H1 (cell line): ENCODE measurements around the gene WNT9B. TPM values are rescaled to one million over a fixed set of nuclear protein-coding genes. Genes with fewer than 3 reads are reported as not detected.

Experiments
- CTCF ChIA-PET: fragments of 300-600 bp; sonication (Branson Sonifier 250); formaldehyde crosslinking; loops from one replicate; lab custom pipeline; 2021; ENCODE audit not compliant: partially characterized antibody; lab: Charles Lee
- POLR2A ChIA-PET: fragments of 300-600 bp; sonication (Branson Sonifier 250); formaldehyde crosslinking; loops from one replicate; lab custom pipeline; 2021; ENCODE audit warnings: inconsistent platforms; ENCODE audit not compliant: partially characterized antibody; lab: Charles Lee
- DNase-seq, 2 experiments: peaks; one replicate each; pipeline versions ENCODE4 v3.0.0 to v3.0.0-alpha.2; 2010 to 2022; ENCODE audit warnings: low spot score in 2 of 2, low read depth in 1 of 2, mixed read lengths in 1 of 2
- FAIRE-seq: peaks from 2 replicates; lab custom pipeline; 2011; peaks lifted over from hg19 to GRCh38; lab: Jason Lieb, UNC
- H2AFZ ChIP-seq: 2 replicates; pipeline ENCODE4 v1.8.1; 2012; ENCODE audit warnings: low read length, inconsistent platforms
- H2AK5ac ChIP-seq: 2 replicates; pipeline ENCODE4 v1.6.1; 2013; ENCODE audit warnings: low read depth, low read length
- H2BK120ac ChIP-seq: replicated peaks from 2 replicates; pipeline ENCODE3; 2013; ENCODE audit warnings: low read depth, low read length, inconsistent platforms
- H2BK12ac ChIP-seq: 2 replicates; pipeline ENCODE4 v1.6.1; 2013; ENCODE audit warnings: low read depth, low read length
- H2BK15ac ChIP-seq: 2 replicates; pipeline ENCODE4 v1.6.1; 2013; ENCODE audit warnings: low read length
- H2BK20ac ChIP-seq: 2 replicates; pipeline ENCODE4 v1.6.1; 2013; ENCODE audit warnings: low read length
- H2BK5ac ChIP-seq: 2 replicates; pipeline ENCODE4 v1.6.1; 2013; ENCODE audit warnings: low read depth, low read length
- H3K14ac ChIP-seq: 2 replicates; pipeline ENCODE4 v1.6.1; 2013; ENCODE audit warnings: inconsistent platforms; ENCODE audit not compliant: insufficient read length
- H3K18ac ChIP-seq: 2 replicates; pipeline ENCODE4 v1.6.1; 2013; ENCODE audit warnings: low read length; ENCODE audit errors: extremely low read depth
- H3K23ac ChIP-seq: 2 replicates; pipeline ENCODE4 v1.6.1; 2013; ENCODE audit warnings: inconsistent platforms; ENCODE audit not compliant: insufficient read length
- H3K23me2 ChIP-seq: 2 replicates; pipeline ENCODE4 v1.6.1; 2013; ENCODE audit warnings: low read depth, low read length
- H3K27ac ChIP-seq: 2 replicates; pipeline ENCODE4 v1.6.1; 2011; ENCODE audit warnings: low read depth, low read length, inconsistent platforms
- H3K27me3 ChIP-seq, 4 experiments: replicated peaks in 1 of 4; 1 replicate in 1 of 4; 2 replicates in 3 of 4; pipeline versions ENCODE4 v1.6.1 to v1.8.1; 2011 to 2013; ENCODE audit warnings: low read length in 3 of 4, mild to moderate bottlenecking in 3 of 4, inconsistent platforms in 2 of 4, mixed read lengths in 2 of 4, moderate library complexity in 1 of 4; ENCODE audit not compliant: control insufficient read depth in 3 of 4, insufficient read depth in 3 of 4; ENCODE audit errors: extremely low read depth in 1 of 4
- H3K36me3 ChIP-seq, 4 experiments: 2 replicates each; pipeline versions ENCODE4 v1.6.1 to v1.8.1; 2011 to 2013; ENCODE audit warnings: mild to moderate bottlenecking in 4 of 4, low read length in 3 of 4, moderate library complexity in 2 of 4, control low read depth in 1 of 4, inconsistent platforms in 1 of 4; ENCODE audit not compliant: insufficient read depth in 4 of 4, control insufficient read depth in 2 of 4
- H3K4ac ChIP-seq: replicated peaks from 2 replicates; pipeline ENCODE3; 2013; ENCODE audit warnings: low read length, low read depth, mixed read lengths, inconsistent platforms; ENCODE audit not compliant: insufficient read length
- H3K4me1 ChIP-seq, 4 experiments: replicated peaks in 1 of 4; 1 replicate in 1 of 4; 2 replicates in 3 of 4; pipeline versions ENCODE4 v1.6.1 to v1.8.1; 2011 to 2013; ENCODE audit warnings: low read length in 3 of 4, inconsistent platforms in 2 of 4, mixed read lengths in 1 of 4; ENCODE audit not compliant: insufficient read depth in 4 of 4, control insufficient read depth in 3 of 4
- H3K4me2 ChIP-seq, 2 experiments: 2 replicates each; pipeline versions ENCODE4 v1.6.1 to v1.8.1; 2011 to 2013; ENCODE audit warnings: low read depth in 2 of 2, low read length in 2 of 2, control low read depth in 1 of 2, inconsistent platforms in 1 of 2, mild to moderate bottlenecking in 1 of 2; ENCODE audit not compliant: insufficient read depth in 1 of 2
- H3K4me3 ChIP-seq, 4 experiments: fragments of 200-600, 300-600 bp in 1 of 4; sonication (generic), shearing (Covaris generic), sonication (Bioruptor Twin) in 1 of 4; 2 replicates each; pipeline versions ENCODE4 v1.5.1 to v1.8.1; 2011 to 2016; ENCODE audit warnings: low read length in 4 of 4, low read depth in 3 of 4, control low read depth in 2 of 4, inconsistent platforms in 2 of 4, mild to moderate bottlenecking in 2 of 4, mixed read lengths in 1 of 4, moderate library complexity in 1 of 4; ENCODE audit not compliant: insufficient read depth in 2 of 4; ENCODE audit errors: extremely low read depth in 1 of 4
- H3K56ac ChIP-seq: replicated peaks from 2 replicates; pipeline ENCODE3; 2013; ENCODE audit warnings: low read depth, mild to moderate bottlenecking, mixed read lengths, low read length, inconsistent platforms; ENCODE audit not compliant: insufficient read length
- H3K79me1 ChIP-seq: 2 replicates; pipeline ENCODE4 v1.6.1; 2013; ENCODE audit warnings: low read depth, low read length, control low read depth
- H3K79me2 ChIP-seq, 2 experiments: 2 replicates each; pipeline versions ENCODE4 v1.6.1 to v1.8.1; 2012 to 2013; ENCODE audit warnings: low read length in 2 of 2, mild to moderate bottlenecking in 2 of 2, inconsistent platforms in 1 of 2; ENCODE audit not compliant: insufficient read depth in 2 of 2, control insufficient read depth in 1 of 2
- H3K9ac ChIP-seq, 4 experiments: replicated peaks in 1 of 4; 1 replicate in 1 of 4; 2 replicates in 3 of 4; pipeline versions ENCODE4 v1.6.1 to v1.8.1; 2011 to 2013; ENCODE audit warnings: low read depth in 3 of 4, low read length in 3 of 4, control low read depth in 2 of 4, mild to moderate bottlenecking in 2 of 4, moderate library complexity in 2 of 4, inconsistent platforms in 1 of 4; ENCODE audit errors: extremely low read depth in 1 of 4
- H3K9me3 ChIP-seq, 2 experiments: 2 replicates each; pipeline versions ENCODE4 v1.6.1 to v1.8.1; 2012 to 2013; ENCODE audit warnings: mild to moderate bottlenecking in 2 of 2, moderate library complexity in 2 of 2, control low read depth in 1 of 2, inconsistent platforms in 1 of 2, low read depth in 1 of 2, low read length in 1 of 2, mixed read lengths in 1 of 2; ENCODE audit not compliant: insufficient read depth in 2 of 2
- H4K20me1 ChIP-seq, 2 experiments: replicated peaks in 1 of 2; 2 replicates each; pipeline versions ENCODE3 to v1.8.1; 2011 to 2013; ENCODE audit warnings: inconsistent platforms in 2 of 2, low read length in 2 of 2, mild to moderate bottlenecking in 1 of 2; ENCODE audit not compliant: insufficient read depth in 2 of 2, control insufficient read depth in 1 of 2
- H4K5ac ChIP-seq: 2 replicates; pipeline ENCODE4 v1.6.1; 2013; ENCODE audit warnings: low read length, low read depth, mixed read lengths, inconsistent platforms; ENCODE audit not compliant: insufficient read length
- H4K8ac ChIP-seq: 2 replicates; pipeline ENCODE4 v1.8.0; 2013; ENCODE audit warnings: mild to moderate bottlenecking, moderate library complexity, low read length, inconsistent platforms; ENCODE audit not compliant: insufficient read depth; ENCODE audit errors: extremely low read depth
- H4K91ac ChIP-seq: replicated peaks from 2 replicates; pipeline ENCODE3; 2013; ENCODE audit warnings: low read length, mixed read lengths, inconsistent platforms; ENCODE audit not compliant: insufficient read length
- RFX5 ChIP-seq: IDR thresholded peaks from 2 replicates; pipeline ENCODE4 v1.6.1; 2011; ENCODE audit warnings: low read depth, low read length, improper control_type of control experiment, borderline replicate concordance
- WGBS, 2 experiments: shearing (Covaris generic) in 1 of 2; methylation state at CpG; one replicate each; pipeline versions ENCODE4 v1.1.6 to v1.1.7; 2013 to 2015; ENCODE audit warnings: low lambda C conversion rate in 2 of 2, mixed read lengths in 2 of 2, inconsistent platforms in 1 of 2, low coverage in 1 of 2, missing lambda C conversion rate in 1 of 2; ENCODE audit not compliant: insufficient replicate concordance in 2 of 2, insufficient coverage in 1 of 2, insufficient read length in 1 of 2; ENCODE audit errors: extremely low coverage in 1 of 2, missing lambda C conversion rate in 1 of 2; 5-methylcytosine and 5-hydroxymethylcytosine counted together
- polyA plus RNA-seq, 7 experiments: library from polyadenylated mRNA; depleted of rRNA in 3 of 7; stranded (reverse) in 5 of 7; unstranded in 2 of 7; fragments of >200 nt in 5 of 7; fragments of 200-250 nt in 2 of 7; gene quantifications; 1 replicate in 5 of 7; 2 replicates in 1 of 7; 4 replicates in 1 of 7; pipeline versions ENCODE4 v1.2.1 to v1.2.3, GENCODE V29; 2011 to 2013; ENCODE audit warnings: missing spikeins in 2 of 7, mixed read lengths in 2 of 7
- total RNA-seq: library from RNA; stranded (reverse); fragmentation: NEBNext Ultra II Directional; extraction: Animal tissue kit (Norgen Biotek cat#: 25700); gene quantifications from 2 replicates; pipeline ENCODE4 v1.2.1, GENCODE V29; 2021

WNT9B gene
- total and polyA plus RNA-seq, 2 of the 8 experiments (the other 6 are each of a cell fraction or from before 2014, with no cell fraction given), result 0.21 TPM; not detected in 1

- Histone ChIP-seq H4K20me1 (peaks cover 0 to 2% of the 10 kb centered on the region in 2 experiments), H3K23me2 (no peaks in the 10 kb centered on the region), H3K4me1 (no peaks in the 10 kb centered on the region), H2BK20ac (no peak overlapping the region), H3K23ac (no peak overlapping the region), H2BK12ac (no peak overlapping the region), H3K9me3 (no peaks in the 10 kb centered on the region), H3K18ac (no peak overlapping the region), H4K8ac (no peak overlapping the region), H3K56ac (no peak overlapping the region), H4K91ac (no peak overlapping the region), H2BK15ac (no peak overlapping the region), H3K27ac (no peak overlapping the region), H2BK120ac (no peak overlapping the region), H3K4me3 (no peak overlapping the region), H2BK5ac (no peak overlapping the region), H2AFZ (no peak overlapping the region), H3K79me2 (no peaks in the 10 kb centered on the region), H3K14ac (no peak overlapping the region), H3K4ac (no peak overlapping the region), H3K79me1 (no peaks in the 10 kb centered on the region), H3K27me3 (no peaks in the 10 kb centered on the region), H3K9ac (no peak overlapping the region), H4K5ac (no peak overlapping the region), H2AK5ac (no peak overlapping the region), H3K4me2 (no peak overlapping the region), H3K36me3 (no peaks in the 10 kb centered on the region)
- 76% methylated on average over 5 of the region's 5 CpGs; no CpG with 5 or more reads in 1 of the 2 experiments for WGBS, 2 experiments
- no peak for DNase-seq
- ChIA-PET CTCF (no interaction called here), POLR2A (no interaction called here)
- FAIRE-seq, result no peak
- no peak for TF ChIP-seq RFX5
These were observed 29.6 kb downstream of the WNT9B start for GRCh38 chr17:46881015-46881414.
